Activated CD4-positive, alpha-beta T cell treated with anti-CD3 and anti-CD28 coated beads, Interleukin-2, amount 50 U/mL, for 24 hours (primary cell): ENCODE data around the gene RPL12.

Source experiments
- DNase-seq, 2 donors: peaks; one replicate each; pipeline ENCODE4 v3.0.0-alpha.2; 2020; ENCODE audit warnings: low read depth in 1 of 2, low spot score in 1 of 2

The RPL12 gene

DNA sequence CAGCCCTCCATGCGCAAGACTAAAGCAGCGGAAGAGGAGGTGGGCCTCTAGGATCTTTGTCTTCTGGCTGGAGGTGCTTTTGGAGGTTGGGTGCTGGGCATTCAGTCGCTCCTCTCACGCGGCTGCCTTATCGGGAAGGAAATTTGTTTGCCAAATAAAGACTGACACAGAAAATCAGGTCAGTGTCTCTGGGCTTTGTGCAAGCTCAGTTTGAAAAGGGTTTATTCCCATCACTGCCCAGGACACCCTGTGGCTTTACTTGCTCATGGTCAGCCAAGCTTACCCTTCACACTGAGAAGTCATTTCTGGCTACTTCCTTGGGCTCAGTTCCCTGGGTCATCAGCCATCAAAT, 43.7 kb downstream of the RPL12 start:
- DNase-seq = no peak

DNA sequence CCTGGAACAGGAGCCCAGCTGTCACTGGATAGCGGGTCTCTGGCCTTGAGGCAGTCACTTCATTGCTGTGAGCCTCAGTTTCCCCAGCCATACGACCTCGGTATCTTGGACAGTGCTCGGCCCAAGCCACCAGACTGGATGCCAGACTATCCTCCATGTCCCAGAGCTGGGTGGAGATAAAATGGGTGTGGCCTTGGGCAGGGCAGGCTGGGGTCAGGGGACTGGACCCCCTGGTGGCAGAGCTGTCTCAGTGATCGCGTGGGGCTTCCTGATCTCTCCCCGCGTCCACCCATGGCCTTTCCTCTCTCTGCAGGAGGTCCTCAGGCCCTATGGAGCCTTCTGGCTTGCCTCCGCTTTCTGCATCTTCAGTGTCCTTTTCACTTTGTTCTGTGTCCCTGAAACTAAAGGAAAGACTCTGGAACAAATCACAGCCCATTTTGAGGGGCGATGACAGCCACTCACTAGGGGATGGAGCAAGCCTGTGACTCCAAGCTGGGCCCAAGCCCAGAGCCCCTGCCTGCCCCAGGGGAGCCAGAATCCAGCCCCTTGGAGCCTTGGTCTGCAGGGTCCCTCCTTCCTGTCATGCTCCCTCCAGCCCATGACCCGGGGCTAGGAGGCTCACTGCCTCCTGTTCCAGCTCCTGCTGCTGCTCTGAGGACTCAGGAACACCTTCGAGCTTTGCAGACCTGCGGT, 44.3 kb downstream of the RPL12 start:
- DNase-seq = no peak

DNA sequence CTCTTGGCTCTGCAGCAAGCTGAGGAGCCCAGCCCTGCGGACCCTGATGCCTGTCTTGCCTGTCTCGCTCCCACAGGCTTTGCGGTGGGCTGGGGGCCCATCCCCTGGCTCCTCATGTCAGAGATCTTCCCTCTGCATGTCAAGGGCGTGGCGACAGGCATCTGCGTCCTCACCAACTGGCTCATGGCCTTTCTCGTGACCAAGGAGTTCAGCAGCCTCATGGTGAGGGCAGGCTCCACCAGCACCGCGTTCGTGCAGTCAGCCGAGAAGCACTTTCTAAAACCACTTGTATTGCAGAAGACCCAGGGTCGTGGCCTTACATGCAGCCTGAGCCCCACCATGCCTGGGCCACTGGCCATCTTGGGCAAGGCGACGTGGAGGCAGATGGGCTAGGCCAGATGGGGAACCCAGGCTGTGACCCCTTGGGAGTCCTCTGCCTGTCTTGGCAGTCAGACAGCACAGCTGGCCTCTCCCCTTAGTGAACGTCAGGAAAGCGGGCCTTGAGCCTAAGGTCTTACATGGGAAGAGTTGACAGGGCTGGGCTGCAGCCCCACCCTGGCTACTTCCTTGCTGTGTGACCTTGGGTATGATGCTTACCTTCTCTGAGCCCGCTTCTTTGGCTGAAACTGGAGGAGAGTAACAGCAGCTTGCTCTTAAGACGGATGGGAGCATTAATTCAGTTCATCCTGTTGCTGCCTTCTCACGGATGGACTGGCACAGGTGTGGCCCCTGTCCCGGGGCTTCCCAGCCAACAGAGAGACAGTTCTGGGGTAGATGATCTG, 45.7 kb downstream of the RPL12 start:
- DNase-seq = no peak

DNA sequence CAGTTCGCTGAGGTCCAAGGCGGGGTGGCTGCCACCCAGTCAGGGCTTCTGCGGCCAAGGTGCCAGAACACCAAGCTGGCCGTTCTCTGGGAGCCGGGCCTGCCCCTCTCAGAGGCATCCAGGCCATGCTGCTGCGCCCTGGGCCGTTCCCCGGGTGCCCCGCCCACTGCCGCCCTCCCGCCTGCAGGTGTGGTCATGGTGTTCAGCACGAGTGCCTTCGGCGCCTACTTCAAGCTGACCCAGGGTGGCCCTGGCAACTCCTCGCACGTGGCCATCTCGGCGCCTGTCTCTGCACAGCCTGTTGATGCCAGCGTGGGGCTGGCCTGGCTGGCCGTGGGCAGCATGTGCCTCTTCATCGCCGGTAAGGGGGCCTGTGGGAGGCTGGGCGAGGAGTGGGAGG, 46.6 kb downstream of the RPL12 start:
- no peak for DNase-seq

- no peak for DNase-seq
These were observed 47.6 kb downstream of the RPL12 start for GRCh38 chr9:127403507-127404192.

GRCh38 chr9:127402401-127403090, 48.7 kb downstream of the RPL12 start:
- no peak for DNase-seq

DNA sequence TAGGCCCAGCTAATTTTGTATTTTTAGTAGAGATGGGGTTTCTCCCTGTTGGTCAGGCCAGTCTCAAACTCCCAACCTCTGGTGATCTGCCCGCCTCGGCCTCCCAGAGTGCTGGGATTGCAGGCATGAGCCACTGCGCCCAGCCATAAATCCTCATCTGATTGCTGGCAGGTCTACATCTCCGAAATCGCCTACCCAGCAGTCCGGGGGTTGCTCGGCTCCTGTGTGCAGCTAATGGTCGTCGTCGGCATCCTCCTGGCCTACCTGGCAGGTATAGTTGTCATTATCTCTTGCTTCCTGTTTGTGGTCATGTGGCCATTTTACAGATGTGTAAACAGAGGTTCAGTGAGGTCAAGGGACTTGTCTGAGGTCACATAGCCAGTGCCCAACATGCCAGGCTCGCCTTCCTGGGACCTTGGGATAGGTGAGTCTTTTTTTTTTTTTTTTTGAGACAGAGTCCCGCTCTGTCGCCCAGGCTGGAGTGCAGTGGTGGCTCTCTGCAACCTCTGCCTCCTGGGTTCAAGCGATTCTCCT, 51.4 kb downstream of the RPL12 start:
- DNase-seq = no peak

- DNase-seq = no peak
These were observed 52.3 kb downstream of the RPL12 start for GRCh38 chr9:127398715-127399400.

- DNase-seq = no peak
These were observed 52.9 kb downstream of the RPL12 start for GRCh38 chr9:127398275-127398647.
